Skeletal muscle tissue (tissue), 4 donors: ENCODE measurements around the gene PEX3. TPM values are rescaled to one million over a fixed set of nuclear protein-coding genes. Genes with fewer than 3 reads are reported as not detected.
A peak's percentile ranks its signal among the peaks of the same experiment; 100 is the strongest.
"Not testable (repeated sequence)": the region's sequence is repeated elsewhere in the genome, so short reads cannot be mapped to it uniquely, and the experiment has no call there.

Source experiments
- H3K27ac ChIP-seq: one replicate; pipeline ENCODE4 v1.7.0; 2013; ENCODE audit warnings: mild to moderate bottlenecking, low read depth, low read length, inconsistent platforms
- H3K27me3 ChIP-seq, 3 donors: one replicate each; pipeline ENCODE4 v1.7.0; 2013; ENCODE audit warnings: low read length in 3 of 3; ENCODE audit not compliant: control insufficient read depth in 3 of 3, insufficient read depth in 3 of 3
- H3K36me3 ChIP-seq, 3 donors: one replicate each; pipeline ENCODE4 v1.7.0; 2013; ENCODE audit warnings: low read length in 3 of 3; ENCODE audit not compliant: control insufficient read depth in 3 of 3, insufficient read depth in 3 of 3
- H3K4me1 ChIP-seq, 3 donors: one replicate each; pipeline ENCODE4 v1.7.0; 2013; ENCODE audit warnings: low read length in 3 of 3, mild to moderate bottlenecking in 3 of 3; ENCODE audit not compliant: control insufficient read depth in 3 of 3, insufficient read depth in 3 of 3
- H3K4me3 ChIP-seq, 3 donors: one replicate each; pipeline ENCODE4 v1.7.0; 2013; ENCODE audit warnings: low read length in 3 of 3
- H3K9ac ChIP-seq, 3 donors: one replicate each; pipeline ENCODE4 v1.7.0; 2013; ENCODE audit warnings: low read length in 3 of 3, mild to moderate bottlenecking in 3 of 3, moderate library complexity in 2 of 3, low read depth in 1 of 3
- H3K9me3 ChIP-seq, 3 donors: one replicate each; pipeline ENCODE4 v1.7.0; 2013; ENCODE audit warnings: low read length in 3 of 3; ENCODE audit not compliant: control insufficient read depth in 3 of 3
- total RNA-seq: library from RNA; depleted of rRNA; stranded (reverse); fragments of >200 nt; gene quantifications from one replicate; pipeline ENCODE4 v1.2.3, GENCODE V29; 2014
- donor health status: Osteomylitis.

Gene PEX3
- total RNA-seq, 1 donor from 2014 or later = 15.7 TPM

DNA sequence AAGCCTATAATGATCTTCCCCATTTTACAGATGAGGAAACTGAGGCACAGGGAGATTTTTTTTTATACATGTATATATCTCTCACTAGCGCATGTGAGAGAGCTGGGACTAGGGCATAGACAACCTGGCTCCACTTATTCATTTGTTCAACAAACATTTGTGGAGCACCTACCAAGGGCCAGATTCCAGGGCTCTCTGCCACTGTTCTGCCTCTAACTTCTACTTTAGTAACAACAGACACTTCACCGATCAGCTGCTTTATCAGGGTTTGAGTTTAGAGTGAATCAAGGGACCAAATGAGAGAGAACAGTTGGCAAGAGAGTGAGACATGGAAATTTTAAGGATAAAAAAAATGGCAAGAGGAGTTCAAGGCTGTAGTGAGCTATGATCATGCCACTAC lies 7.5 kb upstream of the PEX3 start:
- no peaks in the 10 kb centered on the region for H3K4me1 ChIP-seq
- no peaks in the 10 kb centered on the region for H3K9me3 ChIP-seq
- no peak overlapping the region for H3K27ac ChIP-seq

GRCh38 chr6:143447865-143448264 lies 2.7 kb upstream of the PEX3 start:
- not testable (repeated sequence) for H3K27me3 ChIP-seq, H3K9ac ChIP-seq, H3K4me3 ChIP-seq, H3K36me3 ChIP-seq, H3K27ac ChIP-seq, H3K9me3 ChIP-seq
- H3K4me1 ChIP-seq = peaks cover 18 to 25% (median 22%) of the 10 kb centered on the region in 3 donors

More for the DNA sequence above, 7.5 kb upstream of the PEX3 start:
- H3K27me3 ChIP-seq = no peaks in the 10 kb centered on the region
- H3K36me3 ChIP-seq = peaks cover 0 to 8% (median 2%) of the 10 kb centered on the region in 3 donors
- H3K9ac ChIP-seq = no peak overlapping the region
- H3K4me3 ChIP-seq = no peak overlapping the region

DNA sequence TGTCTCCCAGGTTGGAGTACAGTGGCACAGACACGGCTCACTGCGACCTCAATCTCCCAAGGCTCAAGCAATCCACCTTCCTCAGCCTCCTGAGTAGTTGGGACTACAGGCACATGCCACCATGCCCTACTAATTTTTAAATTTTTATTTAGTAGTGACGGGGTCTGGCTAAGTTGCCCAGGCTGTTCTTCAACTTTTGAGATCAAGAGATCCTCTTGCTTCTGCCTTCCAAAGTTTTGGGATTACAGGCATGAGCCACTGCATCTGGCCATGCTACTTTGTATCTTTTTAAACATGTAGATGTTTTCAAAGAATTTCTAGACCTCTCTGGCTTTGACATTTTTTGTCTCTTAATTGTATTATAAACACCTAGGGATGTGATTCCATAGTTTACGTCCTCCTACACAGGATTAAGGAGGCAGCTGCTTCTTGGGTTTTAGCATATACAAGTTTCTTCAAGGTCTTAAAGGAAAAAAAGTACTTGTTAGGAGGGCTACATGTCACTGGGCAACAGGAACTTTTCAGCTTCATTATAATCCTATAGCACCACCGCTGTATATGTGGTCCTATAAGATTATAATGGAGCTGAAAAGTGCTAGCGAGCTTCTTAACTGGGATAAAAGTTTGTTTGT lies 1.4 kb upstream of the PEX3 start:
- Histone ChIP-seq H3K27ac (no peak overlapping the region), H3K9ac (peak overlapping the region; percentile 89 to 97 (median 90)), H3K9me3 (no peaks in the 10 kb centered on the region), H3K36me3 (peaks cover 0 to 3% (median 0%) of the 10 kb centered on the region in 3 donors), H3K4me1 (peaks cover 18 to 25% (median 22%) of the 10 kb centered on the region in 3 donors), H3K27me3 (no peaks in the 10 kb centered on the region), H3K4me3 (peak overlapping the region; percentile 97 to 100 (median 99))

GRCh38 chr6:143449714-143450452 lies 722 bp upstream of the PEX3 start:
- Histone ChIP-seq H3K4me3 (peak overlapping the region; percentile 97 to 100 (median 99)), H3K9ac (peak overlapping the region; percentile 89 to 97 (median 90)), H3K27ac (peak overlapping the region; percentile 83), H3K27me3 (no peaks in the 10 kb centered on the region), H3K36me3 (peaks cover 0 to 3% (median 0%) of the 10 kb centered on the region in 3 donors), H3K4me1 (peaks cover 18 to 25% (median 22%) of the 10 kb centered on the region in 3 donors), H3K9me3 (no peaks in the 10 kb centered on the region)

GRCh38 chr6:143451531-143451930 lies 926 bp downstream of the PEX3 start:
- H3K9me3 ChIP-seq = no peaks in the 10 kb centered on the region
- peak overlapping the region; percentile 83 for H3K27ac ChIP-seq
- peaks cover 0 to 3% (median 0%) of the 10 kb centered on the region in 3 donors for H3K36me3 ChIP-seq
- peak overlapping the region; percentile 89 to 97 (median 90) for H3K9ac ChIP-seq
- H3K4me3 ChIP-seq = peak overlapping the region; percentile 97 to 100 (median 99)
- no peaks in the 10 kb centered on the region for H3K27me3 ChIP-seq
- H3K4me1 ChIP-seq = peaks cover 18 to 25% (median 22%) of the 10 kb centered on the region in 3 donors

- Histone ChIP-seq H3K9me3 (no peaks in the 10 kb centered on the region), H3K9ac (no peak overlapping the region), H3K4me3 (no peak overlapping the region), H3K27ac (no peak overlapping the region), H3K27me3 (no peaks in the 10 kb centered on the region), H3K4me1 (no peaks in the 10 kb centered on the region), H3K36me3 (peaks cover 0 to 21% (median 13%) of the 10 kb centered on the region in 3 donors)
These were observed 7.2 kb downstream of the PEX3 start for GRCh38 chr6:143457563-143458359.

GRCh38 chr6:143465546-143465945 lies 14.9 kb downstream of the PEX3 start:
- H3K36me3 ChIP-seq = peaks cover 0 to 18% (median 14%) of the 10 kb centered on the region in 3 donors
- no peaks in the 10 kb centered on the region for H3K9me3 ChIP-seq
- H3K9ac ChIP-seq = no peak overlapping the region

DNA sequence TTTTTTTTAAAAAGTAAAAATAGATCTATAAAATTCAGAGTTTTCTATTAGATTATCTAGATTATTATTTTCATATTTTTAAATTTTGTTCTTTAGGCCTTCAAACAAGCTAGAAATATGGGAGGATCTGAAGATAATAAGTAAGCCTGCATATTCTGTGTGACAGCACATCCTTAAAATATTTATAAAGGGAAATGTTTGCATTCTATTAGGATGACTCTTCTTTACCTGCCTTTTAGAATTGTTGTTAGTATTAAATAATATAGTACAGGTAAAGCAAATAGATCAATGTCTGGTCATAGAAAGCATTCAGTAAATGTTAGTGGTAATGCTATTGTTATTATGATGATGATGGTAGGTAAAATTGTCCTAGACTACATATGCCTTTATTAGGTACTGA lies 17.4 kb downstream of the PEX3 start:
- peaks cover 0 to 17% (median 8%) of the 10 kb centered on the region in 3 donors for H3K36me3 ChIP-seq
- H3K9me3 ChIP-seq = no peaks in the 10 kb centered on the region
- H3K27ac ChIP-seq = no peak overlapping the region
- no peak overlapping the region for H3K9ac ChIP-seq
- H3K4me3 ChIP-seq = no peak overlapping the region
- no peaks in the 10 kb centered on the region for H3K4me1 ChIP-seq
- H3K27me3 ChIP-seq = no peaks in the 10 kb centered on the region

More at GRCh38 chr6:143465546-143465945, 14.9 kb downstream of the PEX3 start:
- Histone ChIP-seq H3K27me3 (no peaks in the 10 kb centered on the region), H3K4me1 (no peaks in the 10 kb centered on the region), H3K27ac (no peak overlapping the region), H3K4me3 (no peak overlapping the region)

GRCh38 chr6:143468823-143469222 lies 18.2 kb downstream of the PEX3 start:
- not testable (repeated sequence) for H3K9ac ChIP-seq, H3K27me3 ChIP-seq, H3K27ac ChIP-seq, H3K4me1 ChIP-seq, H3K4me3 ChIP-seq, H3K9me3 ChIP-seq
- peaks cover 0 to 10% (median 10%) of the 10 kb centered on the region in 3 donors for H3K36me3 ChIP-seq
